Panc1 (cell line): Measurements from ENCODE around the gene CD28. TPM values are rescaled to one million over a fixed set of nuclear protein-coding genes. Genes with fewer than 3 reads are reported as not detected.

Experiments used
- ATAC-seq: fragments of 200-7000 bp; cut with Tn5 transposase; 2 replicates; pipeline ENCODE4 v1.9.1; 2020; ENCODE audit warnings: mild to moderate bottlenecking, moderate library complexity
- BruUV-seq: library from RNA; stranded (reverse); fragments of 400-500 nt; replicated peaks from 2 replicates; lab custom pipeline; 2021; lab: Mats Ljungman, UMichigan
- CTCF ChIA-PET: fragments of 300-600 bp; sonication (Branson Sonifier 250); formaldehyde crosslinking; loops from one replicate; lab custom pipeline; 2022; ENCODE audit warnings: antibody characterized with exemption; lab: Charles Lee
- POLR2A ChIA-PET: fragments of 300-600 bp; sonication (Branson Sonifier 250); formaldehyde crosslinking; loops from one replicate; lab custom pipeline; 2022; ENCODE audit warnings: antibody characterized with exemption; lab: Charles Lee
- DNase-seq: peaks from one replicate; pipeline ENCODE4 v3.0.0-alpha.2; 2010; ENCODE audit warnings: low read depth, low spot score
- H3K27ac ChIP-seq: 2 replicates; pipeline ENCODE4 v1.5.1; 2011; ENCODE audit warnings: mild to moderate bottlenecking, low read length, inconsistent platforms
- H3K27me3 ChIP-seq: fragments of 200-500 bp; sonication (Bioruptor generic); 2 replicates; pipeline ENCODE4 v1.6.0; 2014; ENCODE audit warnings: low read length, inconsistent platforms; ENCODE audit not compliant: control insufficient read depth, insufficient read depth
- H3K36me3 ChIP-seq: fragments of 200-500 bp; sonication (Bioruptor generic); 2 replicates; pipeline ENCODE4 v1.5.1; 2014; ENCODE audit warnings: inconsistent platforms, mild to moderate bottlenecking, low read length, moderate library complexity; ENCODE audit not compliant: control insufficient read depth, insufficient read depth
- H3K4me1 ChIP-seq: 2 replicates; pipeline ENCODE4 v1.5.1; 2011; ENCODE audit warnings: inconsistent platforms, mild to moderate bottlenecking, low read length, moderate library complexity; ENCODE audit not compliant: control insufficient read depth, insufficient read depth
- H3K4me3 ChIP-seq, 2 experiments: 2 replicates each; pipeline ENCODE4 v1.5.1; 2011 to 2012; ENCODE audit warnings: low read depth in 2 of 2, low read length in 2 of 2, mild to moderate bottlenecking in 2 of 2, inconsistent platforms in 1 of 2, moderate library complexity in 1 of 2
- H3K9me3 ChIP-seq: fragments of 200-500 bp; sonication (Bioruptor generic); 2 replicates; pipeline ENCODE4 v1.5.1; 2014; ENCODE audit warnings: low read depth, mild to moderate bottlenecking, inconsistent platforms, low read length, moderate library complexity; ENCODE audit not compliant: control insufficient read depth, insufficient read depth
- CTCF ChIP-seq: fragments of 450-650 bp; IDR thresholded peaks from 2 replicates; pipeline ENCODE4 v1.5.1; 2017; ENCODE audit warnings: mild to moderate bottlenecking
- POLR2AphosphoS5 ChIP-seq: IDR thresholded peaks from 2 replicates; pipeline ENCODE4 v1.6.1; 2012; ENCODE audit warnings: mild to moderate bottlenecking, low read depth, low read length, moderate library complexity
- SIN3A ChIP-seq: IDR thresholded peaks from 2 replicates; pipeline ENCODE4 v1.6.1; 2012; ENCODE audit warnings: low read depth, mild to moderate bottlenecking, low read length, moderate library complexity, borderline replicate concordance; ENCODE audit not compliant: insufficient read depth
- TCF7L2 ChIP-seq: IDR thresholded peaks from 2 replicates; pipeline ENCODE4 v1.6.1; 2011; ENCODE audit warnings: mild to moderate bottlenecking, low read depth, low read length, inconsistent platforms
- in situ Hi-C: cut with HindIII; loops from 2 replicates; pipeline ENCODE4 v1.10.0; 2016; ENCODE audit warnings: low sequenced_read_pairs, low pct_unique_long_range_greater_than_20kb
- intact Hi-C: fragments of 100-400 bp; cut with micrococcal nuclease; formaldehyde crosslinking; loops from one replicate; pipeline ENCODE4 v1.10.0; 2022; ENCODE audit not compliant: unreplicated experiment
- total RNA-seq: library from RNA; stranded (reverse); gene quantifications from one replicate; pipeline ENCODE4 v1.2.1, GENCODE V29; 2021; ENCODE audit not compliant: unreplicated experiment
- TF ChIP-seq, protein P1 (sequence below), 2 experiments: IDR thresholded peaks; 2 replicates each; pipeline ENCODE4 v1.6.1; 2011 to 2012; ENCODE audit warnings: low read depth in 2 of 2, control low read depth in 1 of 2, low read length in 1 of 2, mild to moderate bottlenecking in 1 of 2, moderate library complexity in 1 of 2; ENCODE audit not compliant: insufficient read depth in 1 of 2

The CD28 gene
- total RNA-seq, 1 experiment from 2014 or later, result 0.21 TPM

- ATAC-seq (no peak), DNase-seq (no peak)
Observed at GRCh38 chr2:203707530-203707929, 1.1 kb downstream of the CD28 start.

DNA sequence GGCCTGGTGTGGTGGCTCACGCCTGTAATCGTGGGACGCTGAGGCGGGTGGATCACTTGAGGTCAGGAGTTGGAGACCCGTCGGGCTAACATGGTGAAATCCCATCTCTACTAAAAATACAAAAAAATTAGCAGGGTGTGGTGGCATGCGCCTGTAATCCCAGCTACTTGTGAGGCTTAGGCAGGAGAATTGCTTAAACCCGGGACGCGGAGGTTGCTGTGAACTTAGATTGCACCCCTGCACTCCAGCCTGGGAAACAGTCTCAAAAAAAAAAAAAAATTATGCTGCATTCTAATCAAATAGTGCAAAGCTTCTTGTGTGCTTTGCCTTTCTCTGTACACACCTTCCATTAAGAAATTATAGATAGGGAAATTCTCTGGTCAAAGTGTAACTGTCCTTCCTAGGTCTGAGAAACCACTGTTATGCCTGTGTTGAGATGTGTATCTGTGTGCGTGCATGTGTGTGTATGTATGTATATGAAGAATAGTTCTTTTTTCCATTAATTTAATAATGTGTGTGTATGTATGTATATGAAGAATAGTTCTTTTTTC lies 2.5 kb downstream of the CD28 start:
- intact Hi-C loops, result no loop called here
- H3K27me3 ChIP-seq, result peaks cover 12% of the 10 kb centered on the region
- no peaks in the 10 kb centered on the region for H3K9me3 ChIP-seq
- no peak for TF ChIP-seq TCF7L2
- TF ChIP-seq, protein P1, sequence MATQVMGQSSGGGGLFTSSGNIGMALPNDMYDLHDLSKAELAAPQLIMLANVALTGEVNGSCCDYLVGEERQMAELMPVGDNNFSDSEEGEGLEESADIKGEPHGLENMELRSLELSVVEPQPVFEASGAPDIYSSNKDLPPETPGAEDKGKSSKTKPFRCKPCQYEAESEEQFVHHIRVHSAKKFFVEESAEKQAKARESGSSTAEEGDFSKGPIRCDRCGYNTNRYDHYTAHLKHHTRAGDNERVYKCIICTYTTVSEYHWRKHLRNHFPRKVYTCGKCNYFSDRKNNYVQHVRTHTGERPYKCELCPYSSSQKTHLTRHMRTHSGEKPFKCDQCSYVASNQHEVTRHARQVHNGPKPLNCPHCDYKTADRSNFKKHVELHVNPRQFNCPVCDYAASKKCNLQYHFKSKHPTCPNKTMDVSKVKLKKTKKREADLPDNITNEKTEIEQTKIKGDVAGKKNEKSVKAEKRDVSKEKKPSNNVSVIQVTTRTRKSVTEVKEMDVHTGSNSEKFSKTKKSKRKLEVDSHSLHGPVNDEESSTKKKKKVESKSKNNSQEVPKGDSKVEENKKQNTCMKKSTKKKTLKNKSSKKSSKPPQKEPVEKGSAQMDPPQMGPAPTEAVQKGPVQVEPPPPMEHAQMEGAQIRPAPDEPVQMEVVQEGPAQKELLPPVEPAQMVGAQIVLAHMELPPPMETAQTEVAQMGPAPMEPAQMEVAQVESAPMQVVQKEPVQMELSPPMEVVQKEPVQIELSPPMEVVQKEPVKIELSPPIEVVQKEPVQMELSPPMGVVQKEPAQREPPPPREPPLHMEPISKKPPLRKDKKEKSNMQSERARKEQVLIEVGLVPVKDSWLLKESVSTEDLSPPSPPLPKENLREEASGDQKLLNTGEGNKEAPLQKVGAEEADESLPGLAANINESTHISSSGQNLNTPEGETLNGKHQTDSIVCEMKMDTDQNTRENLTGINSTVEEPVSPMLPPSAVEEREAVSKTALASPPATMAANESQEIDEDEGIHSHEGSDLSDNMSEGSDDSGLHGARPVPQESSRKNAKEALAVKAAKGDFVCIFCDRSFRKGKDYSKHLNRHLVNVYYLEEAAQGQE (IDR thresholded peaks at IDR 0.05; ENCODE audit: insufficient read depth in 1 of 2, low read depth in 2 of 2, low read length in 1 of 2), result no peak
- TF ChIP-seq CTCF, result no peak
- TF ChIP-seq POLR2AphosphoS5, result no peak
- TF ChIP-seq SIN3A, result no peak
- CTCF ChIA-PET, result no interaction called here
- no peak overlapping the region for H3K4me3 ChIP-seq
- DNase-seq (no peak), ATAC-seq (no peak)
- no peaks in the 10 kb centered on the region for H3K4me1 ChIP-seq
- no peak overlapping the region for H3K27ac ChIP-seq
- in situ Hi-C loops, result no loop called here
- no peaks in the 10 kb centered on the region for H3K36me3 ChIP-seq
- BruUV-seq, result no TSS peak
- POLR2A ChIA-PET, result no interaction called here

More at GRCh38 chr2:203707530-203707929, 1.1 kb downstream of the CD28 start:
- Histone ChIP-seq H3K27me3 (peaks cover 10% of the 10 kb centered on the region), H3K27ac (no peak overlapping the region), H3K4me1 (no peaks in the 10 kb centered on the region), H3K9me3 (no peaks in the 10 kb centered on the region), H3K4me3 (no peak overlapping the region), H3K36me3 (no peaks in the 10 kb centered on the region)
- CTCF ChIA-PET, result no interaction called here
- POLR2A ChIA-PET, result no interaction called here
- BruUV-seq, result no TSS peak
- intact Hi-C loops, result no loop called here
- in situ Hi-C loops, result no loop called here
- TF ChIP-seq CTCF (no peak), SIN3A (no peak), TCF7L2 (no peak)
- TF ChIP-seq, protein P1 (IDR thresholded peaks at IDR 0.05; ENCODE audit: insufficient read depth in 1 of 2, low read depth in 2 of 2, low read length in 1 of 2), result no peak
